Measurements from ENCODE around the gene LHCGR.
"Not testable (repeated sequence)": the region's sequence is repeated elsewhere in the genome, so short reads cannot be mapped to it uniquely, and the experiment has no call there.

Gene LHCGR

DNA sequence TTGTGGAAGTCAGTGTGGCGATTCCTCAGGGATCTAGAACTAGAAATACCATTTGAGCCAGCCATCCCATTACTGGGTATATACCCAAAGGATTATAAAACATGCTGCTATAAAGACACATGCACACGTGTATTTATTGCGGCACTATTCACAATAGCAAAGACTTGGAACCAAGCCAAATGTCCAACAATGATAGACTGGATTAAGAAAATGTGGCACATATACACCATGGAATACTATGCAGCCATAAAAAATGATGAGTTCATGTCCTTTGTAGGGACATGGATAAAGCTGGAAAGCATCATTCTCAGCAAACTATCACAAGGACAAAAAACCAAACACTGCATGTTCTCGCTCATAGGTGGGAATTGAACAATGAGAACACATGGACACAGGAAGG is 16.3 kb downstream of the LHCGR start:
- not testable (repeated sequence) for DNase-seq

DNA sequence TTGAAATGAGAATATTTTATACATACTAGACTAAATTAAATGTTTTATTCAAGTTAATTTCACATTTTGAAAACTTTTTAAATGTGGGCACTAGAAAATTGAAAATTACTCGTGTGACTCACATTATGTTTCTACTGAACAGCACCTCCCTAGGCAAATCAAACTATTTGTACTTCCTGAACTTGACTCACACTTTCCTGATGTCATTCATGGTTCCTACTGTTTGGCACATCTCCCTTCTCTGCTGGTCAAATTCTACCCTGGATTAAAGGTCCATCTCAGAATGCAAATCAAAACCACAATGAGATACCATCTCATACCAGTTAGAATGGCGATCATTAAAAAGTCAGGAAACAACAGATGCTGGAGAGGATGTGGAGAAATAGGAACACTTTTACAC is 16.7 kb downstream of the LHCGR start:
- no peak for DNase-seq

DNA sequence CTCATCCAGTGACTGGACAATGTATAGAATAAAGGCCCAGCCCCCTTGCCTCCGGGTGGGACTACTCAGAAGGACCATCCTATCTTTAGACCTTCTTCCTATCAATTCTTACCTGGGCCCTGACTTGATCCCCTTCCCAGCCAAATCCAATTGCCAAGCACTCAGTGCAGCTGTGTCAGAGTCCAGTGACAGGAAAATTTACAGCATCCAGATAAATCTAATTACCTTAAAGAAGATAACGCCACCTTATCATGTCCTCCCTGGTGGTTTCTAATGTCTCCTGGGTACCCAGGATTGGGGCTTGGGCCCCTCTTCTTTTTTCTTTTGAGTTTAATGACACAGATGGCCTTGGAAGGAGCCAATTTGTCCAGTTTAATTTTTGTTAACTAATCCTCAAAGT is 19.3 kb downstream of the LHCGR start:
- DNase-seq = no peak

DNA sequence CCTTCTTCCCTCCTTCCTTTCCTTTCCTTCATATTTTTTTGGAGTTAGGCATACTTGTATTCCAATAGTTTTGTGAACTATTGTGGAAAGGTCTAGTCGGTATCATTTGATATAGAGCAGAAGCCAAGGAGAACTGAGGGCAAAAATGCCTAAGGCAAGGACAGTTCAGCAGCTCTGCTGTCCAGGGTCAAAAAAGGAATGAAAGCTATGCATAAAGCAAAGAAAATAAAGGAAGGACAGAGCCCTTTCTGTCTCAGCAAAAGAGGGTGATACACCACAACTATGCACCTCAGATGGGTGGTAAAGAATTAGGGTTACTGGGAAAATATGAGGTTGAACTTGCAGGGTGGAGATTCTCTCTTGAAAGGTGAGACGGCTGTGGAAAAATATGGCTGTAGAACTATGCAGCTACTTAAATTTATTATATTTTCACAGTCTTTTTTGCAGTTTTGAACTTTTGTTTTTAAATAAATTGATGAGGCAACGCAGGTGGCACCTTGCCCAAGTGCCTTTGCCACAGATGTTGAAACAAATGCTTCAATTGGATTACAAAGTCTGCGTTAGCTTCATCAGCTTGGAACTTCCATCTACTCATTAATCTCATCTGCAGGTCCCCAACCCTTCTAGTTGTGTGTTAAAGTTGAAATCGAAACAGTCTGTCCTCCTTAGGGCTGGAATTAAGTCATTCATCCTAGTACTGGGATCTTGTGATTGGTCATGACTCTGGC is 20.8 kb downstream of the LHCGR start:
- no peak for DNase-seq

DNA sequence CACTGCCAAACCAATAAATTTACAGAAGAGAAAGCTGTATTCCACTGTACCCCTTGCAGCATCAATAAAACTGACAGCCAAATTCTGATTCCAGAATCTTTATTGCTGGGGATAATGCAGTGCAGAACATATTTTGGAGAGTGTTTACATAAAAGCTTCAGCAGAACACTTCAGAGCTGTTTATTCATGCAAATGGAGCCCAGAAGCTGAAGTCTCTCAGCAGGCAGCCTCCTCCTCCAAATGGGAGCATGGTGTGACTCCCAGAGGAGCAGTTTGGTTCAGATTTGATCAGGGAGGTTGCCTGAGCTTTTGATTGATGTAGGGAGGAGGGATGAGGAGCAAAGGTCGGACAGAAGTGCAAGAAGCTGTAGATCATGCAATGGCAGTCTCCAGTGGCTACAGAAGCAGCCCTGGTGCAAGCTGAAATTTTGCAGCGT is 22.4 kb downstream of the LHCGR start:
- DNase-seq = no peak

DNA sequence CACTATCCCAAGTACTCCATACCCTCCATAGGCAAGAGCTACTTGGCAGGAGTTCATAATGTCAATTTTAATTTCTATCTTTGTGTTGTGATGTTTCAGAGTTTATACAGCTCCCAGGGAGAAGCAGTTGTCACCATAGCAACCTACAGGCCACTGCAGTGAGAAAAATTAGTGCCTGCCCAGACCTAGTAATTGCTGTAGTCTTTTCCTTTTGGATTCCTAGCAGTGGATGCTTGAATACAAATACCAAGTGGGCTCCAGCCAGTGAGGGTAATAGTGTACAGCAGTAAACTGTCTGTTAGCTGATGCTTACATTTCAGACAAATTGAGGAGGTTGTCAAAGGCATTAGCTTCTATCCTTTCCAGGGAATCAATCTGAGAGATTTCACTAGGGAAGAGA is 26.7 kb downstream of the LHCGR start:
- no peak for DNase-seq

DNA sequence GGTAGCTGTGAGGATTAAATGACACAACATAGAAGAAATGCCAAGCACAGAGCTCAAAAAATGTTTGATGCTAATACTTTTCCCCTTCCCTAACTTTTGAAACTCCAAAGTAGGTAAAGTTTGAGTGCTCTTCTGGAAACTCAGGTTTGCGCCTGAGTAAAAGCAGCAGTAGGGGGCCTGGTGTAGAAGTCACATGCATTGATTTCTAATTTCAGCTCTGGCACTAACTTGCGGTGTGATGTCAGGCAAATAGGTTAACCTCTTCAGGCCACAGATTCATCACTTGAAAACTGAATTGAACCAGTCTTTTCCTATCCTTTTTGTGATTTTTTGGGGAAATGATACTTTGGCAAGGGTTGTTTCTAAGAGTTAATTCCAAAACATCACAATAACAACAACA is 27.2 kb downstream of the LHCGR start:
- no peak for DNase-seq

DNA sequence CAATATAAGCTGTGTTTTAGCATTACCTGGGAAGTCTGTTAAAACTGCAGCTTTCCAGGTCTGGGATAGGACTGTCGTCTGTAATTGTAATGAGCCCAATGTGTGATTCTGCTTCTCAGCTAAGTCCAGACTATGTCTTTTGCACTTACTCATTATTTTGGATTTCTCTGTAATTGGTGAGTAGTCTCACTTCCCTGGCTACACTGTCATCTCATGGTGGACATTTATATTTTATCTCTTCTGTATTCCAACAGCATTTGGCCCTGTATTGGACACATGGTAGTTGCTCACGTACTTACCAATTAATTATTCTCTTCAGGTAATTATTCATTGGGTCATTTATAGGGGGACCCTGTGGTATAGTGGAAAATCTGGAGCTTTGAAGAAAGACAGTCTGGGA is 28.0 kb downstream of the LHCGR start:
- DNase-seq = no peak

DNA sequence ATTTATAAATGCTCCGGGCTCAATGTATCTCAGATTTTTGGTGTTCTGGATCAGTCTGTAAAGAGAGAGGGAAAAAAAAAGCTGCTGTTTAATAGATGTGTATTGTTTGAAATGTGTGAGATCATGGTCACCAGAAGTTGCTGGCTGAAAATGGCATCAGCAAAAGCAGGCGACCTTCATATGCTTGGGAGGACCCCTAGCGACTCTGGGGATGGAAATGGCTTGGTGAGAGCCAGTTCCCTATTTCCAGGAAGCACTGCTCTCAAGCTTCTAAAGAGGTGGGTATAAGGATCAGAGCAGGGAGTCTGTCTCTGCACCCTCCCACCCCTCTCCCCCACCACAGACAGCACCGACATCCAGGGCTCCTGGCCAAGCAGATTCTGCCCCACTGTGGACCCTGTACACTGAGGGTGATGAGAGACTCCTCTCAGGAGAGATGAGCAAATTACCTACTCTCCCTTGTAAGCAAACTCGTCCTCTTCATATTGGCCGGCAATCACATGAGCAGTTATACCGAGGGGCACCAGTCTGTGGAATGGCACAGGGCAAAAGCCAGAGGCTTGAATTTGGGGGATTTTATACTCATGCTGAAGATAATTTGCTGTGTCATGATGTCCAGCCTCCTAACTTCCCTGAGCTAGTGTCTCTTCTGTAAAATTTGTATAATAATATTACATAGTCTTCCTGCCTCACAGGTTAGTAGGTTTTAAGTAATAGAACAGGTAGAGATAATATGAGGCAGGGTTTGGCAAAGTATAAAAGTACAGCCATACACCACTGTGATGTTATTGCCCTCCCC is 29.6 kb downstream of the LHCGR start:
- DNase-seq = no peak

DNA sequence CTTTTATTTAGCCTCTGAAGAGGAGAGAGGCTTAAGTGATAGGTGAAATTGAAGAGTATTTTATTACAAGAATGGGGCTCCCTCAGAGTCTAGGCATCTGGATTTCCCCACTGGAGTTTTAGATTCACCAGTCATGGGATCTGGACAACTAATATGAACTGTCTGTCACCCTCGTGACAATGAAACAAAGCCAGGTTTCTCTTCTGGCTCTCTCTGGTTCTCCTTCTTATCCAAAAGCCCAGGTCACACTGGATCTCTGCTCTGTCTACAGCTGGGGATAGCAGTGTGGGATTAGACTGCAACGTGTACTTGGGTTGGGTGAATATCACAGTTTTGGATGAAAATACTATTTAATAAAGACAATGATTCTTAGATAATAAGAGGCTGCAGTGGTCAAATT is 31.2 kb downstream of the LHCGR start:
- no peak for DNase-seq

DNA sequence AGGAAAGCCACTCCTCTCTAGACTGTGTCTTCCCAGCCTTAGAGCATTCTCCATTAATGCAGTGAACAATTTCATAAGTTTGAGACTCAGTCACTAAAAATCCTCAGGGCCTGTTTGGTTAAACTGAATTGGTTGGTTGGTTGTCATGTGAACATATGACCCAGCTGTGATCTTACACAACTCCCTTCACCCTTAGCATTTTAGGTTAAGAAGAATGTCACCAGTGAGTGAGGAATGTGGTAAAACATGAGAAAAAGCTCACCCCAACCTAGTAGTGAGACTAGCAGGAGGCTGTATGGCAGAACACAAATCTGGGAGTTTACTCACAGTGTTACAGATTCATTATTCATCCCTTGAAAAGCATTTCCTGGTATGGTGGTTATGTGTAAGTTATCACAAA is 32.4 kb downstream of the LHCGR start:
- DNase-seq = no peak

DNA sequence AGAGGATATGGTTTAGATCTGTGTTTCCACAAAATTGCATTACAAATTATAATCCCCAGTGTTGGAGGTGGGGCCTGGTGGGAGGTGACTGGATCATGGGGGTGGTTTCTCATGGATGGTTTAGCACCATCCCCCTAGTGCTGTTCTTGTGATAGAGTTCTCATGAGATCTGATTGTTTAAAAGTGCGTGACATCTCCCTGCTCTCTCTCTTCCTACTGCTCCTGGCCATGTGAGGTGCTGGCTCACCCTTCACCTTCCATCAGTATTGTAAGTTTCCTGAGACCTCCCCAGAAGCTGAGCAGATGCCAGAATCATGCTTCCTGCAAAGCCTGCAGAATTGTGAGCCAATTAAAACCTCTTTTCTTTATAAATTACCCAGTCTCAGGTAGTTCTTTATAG is 33.1 kb downstream of the LHCGR start:
- DNase-seq = no peak

DNA sequence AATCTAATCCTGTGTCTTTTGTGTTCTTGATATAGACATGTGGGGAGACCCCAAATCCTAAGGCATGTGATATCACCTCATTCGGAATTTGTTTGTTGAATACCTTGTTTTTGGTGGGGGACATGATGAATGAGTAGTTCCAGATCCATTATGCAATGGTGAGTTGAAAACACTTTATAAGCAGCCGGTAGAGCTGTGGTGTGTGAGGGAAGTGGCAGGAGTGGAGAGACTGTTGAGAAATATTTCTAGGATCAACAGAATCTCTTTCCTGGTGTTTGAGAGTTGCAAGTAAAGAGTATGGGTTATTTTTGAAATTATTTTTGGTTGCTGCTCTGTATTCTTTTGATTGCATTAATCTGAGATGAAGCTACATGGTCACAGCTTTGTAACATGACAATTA is 34.4 kb downstream of the LHCGR start:
- no peak for DNase-seq

DNA sequence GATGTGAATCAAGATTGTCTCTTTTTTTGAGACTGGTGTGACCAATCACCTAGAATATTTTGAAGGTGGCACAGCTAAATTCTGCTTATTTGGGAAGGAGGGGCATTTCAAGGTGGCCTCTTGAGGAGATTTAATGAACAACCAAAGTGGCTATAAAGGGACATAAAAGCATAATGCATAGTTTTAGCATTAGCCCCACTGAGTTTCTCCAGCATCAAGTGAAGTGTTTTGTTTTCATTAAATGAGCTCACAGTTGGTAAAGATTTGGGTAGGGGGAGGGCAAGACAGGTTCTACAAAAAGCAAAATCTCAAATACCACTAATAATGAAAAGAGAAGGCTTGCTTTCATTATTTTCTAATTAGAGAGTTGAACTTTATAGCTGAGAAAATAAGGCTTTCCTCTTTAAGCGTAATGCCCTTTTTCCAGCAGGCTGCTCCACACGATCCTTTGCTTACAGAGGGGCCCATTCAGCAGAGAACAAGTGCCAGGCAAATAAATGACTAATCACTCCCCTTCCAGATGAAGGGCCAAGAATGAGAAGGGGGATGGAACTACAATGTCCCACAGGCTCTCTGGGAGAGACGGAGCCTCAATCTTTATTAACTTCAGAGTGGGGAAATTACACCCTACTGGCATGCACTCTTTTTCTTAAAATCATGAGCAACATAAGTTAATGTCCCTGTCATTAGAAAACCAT is 35.9 kb downstream of the LHCGR start:
- no peak for DNase-seq

DNA sequence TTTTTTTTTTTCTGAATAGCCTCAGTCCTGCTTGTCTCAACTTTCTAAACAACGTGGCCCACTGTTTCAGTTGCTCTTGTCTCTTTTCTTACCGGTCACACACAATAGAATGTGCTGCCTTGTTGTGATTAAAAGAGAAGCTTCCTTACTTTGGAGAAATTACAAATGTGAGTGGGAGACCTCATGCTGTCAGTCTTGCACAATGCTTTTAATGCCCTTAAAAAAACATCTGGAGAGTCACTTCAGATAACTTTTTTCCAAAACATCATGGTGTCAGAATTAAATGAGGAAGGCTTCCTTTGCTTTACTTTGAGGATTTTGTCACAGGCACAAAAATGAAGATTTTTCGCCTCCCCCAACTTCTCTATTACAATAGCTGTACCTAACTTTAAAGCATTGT is 37.7 kb downstream of the LHCGR start:
- no peak for DNase-seq

DNA sequence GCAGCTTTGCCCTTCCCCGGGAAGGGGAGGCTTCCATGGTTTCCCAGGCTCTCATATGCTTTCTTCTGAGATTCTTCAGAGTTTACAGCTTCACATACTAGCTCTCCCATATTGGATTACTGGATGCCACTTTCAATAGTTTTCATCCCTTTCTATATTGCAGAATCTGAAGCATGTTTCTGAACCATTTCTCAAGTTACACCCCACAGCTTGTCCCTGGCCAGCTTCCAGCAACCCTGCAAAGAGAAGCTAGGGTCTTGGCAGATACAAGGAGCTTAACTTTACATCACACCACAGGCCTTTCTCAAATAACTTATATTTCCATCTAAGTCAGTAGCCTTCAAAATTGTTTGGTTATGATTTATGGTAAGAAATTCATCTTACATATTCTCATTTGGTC is 39.6 kb downstream of the LHCGR start:
- DNase-seq = no peak

DNA sequence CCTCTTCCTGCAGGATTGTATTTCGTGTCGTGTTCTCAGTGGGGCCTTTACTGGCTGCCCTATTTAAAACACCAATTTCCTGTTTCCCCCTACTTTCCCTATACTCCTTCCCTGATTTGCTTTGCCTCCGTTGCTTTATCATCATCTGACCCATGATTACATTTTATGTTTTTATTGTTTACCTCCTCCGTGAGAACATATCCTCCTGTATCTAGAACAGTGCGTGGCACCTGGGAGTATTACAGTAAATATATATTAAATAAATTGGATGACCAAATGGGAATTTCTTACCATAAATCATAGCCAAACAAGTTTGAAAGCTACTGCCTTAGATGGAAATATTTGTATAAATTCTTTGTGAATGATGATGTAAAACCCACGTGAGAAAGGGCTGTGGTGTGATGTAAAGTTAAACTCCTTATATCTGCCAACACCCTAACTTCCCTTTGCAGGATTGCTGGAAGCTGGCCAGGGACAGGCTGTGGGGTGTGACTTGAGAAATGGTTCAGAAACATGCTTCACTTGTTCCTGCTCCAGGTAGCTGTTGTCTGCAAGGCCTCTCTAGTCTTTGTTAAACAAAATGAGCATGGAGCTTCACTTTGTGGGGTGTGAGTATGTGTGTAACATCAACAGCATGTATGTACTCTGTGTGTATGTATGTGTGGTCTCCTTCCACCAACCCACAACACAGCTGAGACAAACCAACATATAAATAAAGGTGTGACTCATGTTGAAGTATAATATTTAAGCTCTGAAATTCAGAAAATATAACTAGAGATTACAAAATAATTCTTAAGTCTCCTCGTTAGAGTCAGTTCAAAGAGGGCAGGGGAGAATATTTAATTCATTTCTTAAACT is 40.3 kb downstream of the LHCGR start:
- no peak for DNase-seq

DNA sequence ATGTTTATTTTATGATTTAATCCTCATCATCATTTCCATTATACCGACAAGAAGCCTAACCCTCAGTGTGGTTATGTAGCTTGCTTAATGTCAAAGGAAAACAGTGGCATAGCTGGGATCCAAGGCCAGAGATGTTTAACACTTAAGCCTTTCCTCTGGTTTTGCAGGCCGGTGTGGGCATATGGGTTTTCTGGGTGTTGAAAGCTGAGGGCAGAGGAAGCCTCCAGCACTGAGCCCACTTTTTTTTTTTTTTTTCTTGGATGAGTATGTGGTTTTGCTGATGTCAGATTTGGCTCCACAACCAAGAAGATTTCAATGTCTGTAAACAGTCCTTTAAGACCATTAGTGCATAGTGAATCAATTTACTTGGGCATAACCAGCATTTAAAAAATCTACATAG is 41.3 kb downstream of the LHCGR start:
- no peak for DNase-seq

DNA sequence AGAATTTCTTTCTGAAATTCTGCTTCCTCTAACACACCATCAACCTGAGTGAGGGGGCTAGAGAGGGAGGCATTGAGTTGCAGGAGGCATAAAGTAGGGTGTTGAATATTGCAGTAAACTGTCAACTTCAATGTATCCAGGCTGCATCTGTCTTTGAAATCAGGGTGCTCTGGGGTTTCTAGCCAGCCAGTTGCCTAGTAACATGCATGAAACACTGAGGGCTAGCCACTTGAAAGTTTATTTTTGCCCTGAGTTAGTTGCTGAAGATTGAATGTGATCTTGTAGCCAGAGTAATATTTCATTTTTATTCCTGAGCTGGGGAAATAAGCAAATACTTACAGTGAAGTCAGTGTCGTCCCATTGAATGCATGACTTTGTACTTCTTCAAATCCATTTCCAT is 41.9 kb downstream of the LHCGR start:
- DNase-seq = no peak

DNA sequence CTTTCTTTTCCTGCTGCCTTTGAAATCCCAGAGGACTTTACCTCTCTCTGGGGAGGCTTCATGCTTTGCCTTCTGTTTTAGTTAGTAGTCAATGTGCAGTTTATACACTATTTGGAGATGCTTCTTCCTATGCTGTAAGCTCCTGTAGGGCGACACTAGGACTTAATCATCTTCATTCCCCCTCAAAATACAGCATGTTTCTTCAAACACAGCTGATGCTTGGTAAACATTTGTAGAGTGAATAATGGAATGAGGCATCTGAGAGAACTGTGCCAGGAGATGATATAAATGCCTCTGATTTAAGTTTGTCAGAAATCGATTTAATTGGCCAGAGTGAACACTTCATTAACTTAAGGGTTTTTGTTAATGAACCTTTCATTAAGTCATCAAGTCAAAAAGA is 43.4 kb downstream of the LHCGR start:
- DNase-seq = no peak

DNA sequence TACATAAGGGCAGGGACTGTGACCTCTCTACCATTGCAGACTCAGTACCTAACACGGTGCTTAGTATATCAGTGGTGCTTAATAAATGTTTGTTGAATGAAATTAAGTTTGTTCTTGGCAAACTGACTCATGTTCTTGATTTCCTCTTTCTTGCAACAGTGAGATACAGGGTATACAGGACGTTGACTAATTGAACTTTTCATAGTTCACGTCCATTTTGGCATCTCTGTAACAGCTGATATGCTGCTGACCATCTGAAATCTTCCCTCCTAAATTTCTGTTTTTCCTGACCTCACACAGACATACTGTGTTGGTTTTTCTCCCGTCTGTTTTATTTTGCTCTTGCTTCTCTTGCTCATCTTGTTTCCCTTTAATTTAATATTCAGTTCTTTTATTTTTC is 44.2 kb downstream of the LHCGR start:
- DNase-seq = no peak

DNA sequence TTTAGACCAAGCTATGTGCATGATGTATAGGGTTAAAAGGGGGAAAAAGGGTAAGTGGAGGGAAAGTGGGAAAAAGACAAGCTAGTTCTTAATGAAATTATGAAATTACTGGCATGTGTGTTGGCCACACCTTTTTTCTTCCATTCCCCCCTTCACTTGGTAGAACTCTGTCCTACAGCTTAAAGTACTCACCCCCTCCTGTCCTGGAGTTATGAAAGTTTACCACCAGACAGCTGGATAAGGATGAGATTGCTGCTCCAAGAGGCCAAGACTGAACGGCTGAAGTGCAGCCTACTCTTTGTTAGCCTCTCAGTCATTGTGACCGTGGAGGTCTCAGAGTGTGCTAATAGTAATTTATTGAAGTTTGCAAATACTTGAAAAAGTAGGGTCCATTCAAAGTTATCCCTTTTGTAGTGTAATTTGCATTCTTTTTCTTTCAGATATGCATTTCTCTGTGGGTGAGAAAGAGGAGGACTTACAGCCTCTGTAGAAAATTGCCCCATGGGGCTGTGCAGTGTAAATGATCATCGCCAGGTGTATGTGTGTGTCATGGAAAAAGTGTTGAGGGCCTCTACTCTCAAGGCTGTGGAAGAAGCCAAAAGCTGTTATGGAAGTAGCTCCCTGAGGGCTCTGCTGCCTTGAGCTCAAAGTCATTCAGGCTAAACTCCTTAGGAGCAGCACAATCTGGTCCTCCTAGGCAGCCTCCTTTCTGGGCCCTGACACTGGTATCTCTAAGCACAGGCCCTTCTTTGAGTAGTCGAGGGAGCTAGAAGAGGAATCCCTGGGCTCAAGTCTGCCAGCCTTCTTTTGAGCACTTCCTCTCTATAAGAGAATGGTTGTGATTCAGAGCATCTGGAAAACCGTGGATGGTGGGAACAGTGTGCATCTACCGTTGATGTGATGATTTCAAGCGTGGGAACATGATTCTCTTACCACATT is 46.2 kb downstream of the LHCGR start:
- DNase-seq = no peak
